K562 (cell line): Measurements from ENCODE around the gene KCNJ10. TPM values are rescaled to one million over a fixed set of nuclear protein-coding genes. Genes with fewer than 3 reads are reported as not detected.

Source experiments
- ATAC-seq: fragments of 200-7000 bp; cut with Tn5 transposase; 3 replicates; pipeline ENCODE4 v1.9.1; 2020; ENCODE audit warnings: moderate library complexity
- BruUV-seq: library from RNA; stranded (reverse); fragments of 400-500 nt; replicated peaks from 2 replicates; lab custom pipeline; 2021; lab: Mats Ljungman, UMichigan
- CTCF ChIA-PET: fragments of 300-600 bp; formaldehyde crosslinking; extraction: SDS; loops from one replicate; lab custom pipeline; 2021; ENCODE audit warnings: low intra/inter-chr PET ratio; lab: Yijun Ruan, JAX
- POLR2A ChIA-PET: fragments of 300-600, 350-650 bp; sonication (Branson Sonifier 250); formaldehyde crosslinking; extraction: SDS; loops from one replicate; lab custom pipeline; 2021; ENCODE audit warnings: antibody characterized with exemption, inconsistent platforms; lab: Yijun Ruan, JAX
- DNase-seq, 4 experiments: peaks; one replicate each; pipeline versions ENCODE4 v3.0.0 to v3.0.0-alpha.2; 2011 to 2018; ENCODE audit warnings: low spot score in 3 of 4, mixed read lengths in 3 of 4; ENCODE audit errors: extremely low read depth in 1 of 4
- FAIRE-seq: peaks from 2 replicates; lab custom pipeline; 2011; peaks lifted over from hg19 to GRCh38; lab: Jason Lieb, UNC
- H2AFZ ChIP-seq: 2 replicates; pipeline ENCODE4 v1.6.0; 2011; ENCODE audit warnings: low read depth, low read length, control low read depth, inconsistent platforms
- H3K27ac ChIP-seq: fragments of 200-600 bp; 3 replicates; pipeline ENCODE4 v1.8.0; 2011; ENCODE audit warnings: low read depth, mild to moderate bottlenecking, control low read depth, inconsistent platforms, low read length, moderate library complexity, mixed read lengths; ENCODE audit errors: extremely low read depth
- H3K27me3 ChIP-seq, 2 experiments: fragments of 300-600 bp in 1 of 2; 2 replicates in 1 of 2; 3 replicates in 1 of 2; pipeline versions ENCODE4 v1.6.0 to v1.8.0; 2011; ENCODE audit warnings: inconsistent platforms in 2 of 2, low read length in 2 of 2, mild to moderate bottlenecking in 1 of 2, mixed read lengths in 1 of 2, moderate library complexity in 1 of 2; ENCODE audit not compliant: control insufficient read depth in 2 of 2, insufficient read depth in 2 of 2
- H3K36me3 ChIP-seq: fragments of 300-600 bp; 3 replicates; pipeline ENCODE4 v1.8.0; 2011; ENCODE audit warnings: mild to moderate bottlenecking, low read length, inconsistent platforms; ENCODE audit not compliant: control insufficient read depth, insufficient read depth
- H3K4me1 ChIP-seq, 2 experiments: fragments of 200-600 bp in 1 of 2; replicated peaks in 1 of 2; 2 replicates in 1 of 2; 3 replicates in 1 of 2; pipeline versions ENCODE4 v1.5.1 to v1.8.0; 2011; ENCODE audit warnings: inconsistent platforms in 2 of 2, low read length in 2 of 2, mild to moderate bottlenecking in 1 of 2, mixed read lengths in 1 of 2, moderate library complexity in 1 of 2; ENCODE audit not compliant: control insufficient read depth in 2 of 2, insufficient read depth in 2 of 2
- H3K4me2 ChIP-seq: 2 replicates; pipeline ENCODE4 v1.6.1; 2011; ENCODE audit warnings: low read length, control low read depth, inconsistent platforms, mixed read lengths; ENCODE audit not compliant: insufficient read depth
- H3K4me3 ChIP-seq: fragments of 200-600 bp; sonication (generic), shearing (Covaris generic); 2 replicates; pipeline ENCODE4 v1.5.1; 2016; ENCODE audit warnings: control low read depth, inconsistent platforms
- H3K79me2 ChIP-seq: fragments of 200-600 bp; 3 replicates; pipeline ENCODE4 v1.8.0; 2011; ENCODE audit warnings: low read length, inconsistent platforms; ENCODE audit not compliant: control insufficient read depth, insufficient read depth
- H3K9ac ChIP-seq, 2 experiments: 2 replicates each; pipeline versions ENCODE4 v1.6.0 to v1.6.1; 2011; ENCODE audit warnings: low read depth in 2 of 2, low read length in 2 of 2, control low read depth in 1 of 2, inconsistent platforms in 1 of 2, mild to moderate bottlenecking in 1 of 2, mixed read lengths in 1 of 2; ENCODE audit not compliant: insufficient read depth in 1 of 2
- H3K9me1 ChIP-seq: one replicate; pipeline ENCODE4 v1.6.0; 2011; ENCODE audit warnings: inconsistent platforms, mild to moderate bottlenecking, low read length, moderate library complexity; ENCODE audit not compliant: control insufficient read depth, insufficient read depth
- H3K9me3 ChIP-seq: replicated peaks from 2 replicates; pipeline ENCODE4 v1.5.1; 2011; ENCODE audit warnings: low read depth, low read length, inconsistent platforms; ENCODE audit not compliant: control insufficient read depth, insufficient read depth
- H4K20me1 ChIP-seq: replicated peaks from 2 replicates; pipeline ENCODE4 v1.6.1; 2011; ENCODE audit warnings: low read length, inconsistent platforms, mixed read lengths; ENCODE audit not compliant: control insufficient read depth, insufficient read depth
- ATF1 ChIP-seq, 2 experiments: fragments of 450-650 bp in 1 of 2; IDR thresholded peaks; 2 replicates each; pipeline ENCODE4 v1.6.1; 2016; ENCODE audit warnings: missing compliant biosample characterization in 1 of 2, missing genetic modification characterization in 1 of 2
- FOXJ3 ChIP-seq: sonication (generic); formaldehyde crosslinking; IDR thresholded peaks from 2 replicates; pipeline ENCODE4 v1.4.0; 2020; ENCODE audit warnings: mild to moderate bottlenecking, missing genetic modification reagents
- PML ChIP-seq: IDR thresholded peaks from 2 replicates; pipeline ENCODE4 v1.6.1; 2012; ENCODE audit warnings: low read length, inconsistent platforms
- PPARD ChIP-seq: fragments of 250-450 bp; sonication (Bioruptor Pico); IDR thresholded peaks from 2 replicates; pipeline ENCODE4 v1.8.0; 2022; ENCODE audit warnings: inconsistent platforms, mild to moderate bottlenecking, moderate library complexity
- ZNF766 ChIP-seq: fragments of 200-800 bp; sonication (Bioruptor generic); conservative IDR thresholded peaks from 2 replicates; pipeline ENCODE4 v1.6.1; 2016; ENCODE audit warnings: missing genetic modification characterization, missing compliant biosample characterization
- in situ Hi-C: fragments of 300-500 bp; cut with MboI; formaldehyde crosslinking; loops from 4 replicates; pipeline ENCODE4 v1.15.0; 2018; ENCODE audit warnings: inconsistent platforms, mixed read lengths
- intact Hi-C: fragments of 100-400 bp; cut with micrococcal nuclease; formaldehyde crosslinking; loops from 2 replicates; pipeline ENCODE4 v1.14.2; 2022
- polyA plus RNA-seq, 8 experiments: library from polyadenylated mRNA; depleted of rRNA in 4 of 8; stranded (reverse) in 5 of 8; unstranded in 3 of 8; fragments of >200 nt; fragmentation: Nextera tagmentation in 2 of 8; fragmentation: Illumina TruSeq in 1 of 8; extraction: Ambion mirVana in 2 of 8; extraction: Trizol in 1 of 8; gene quantifications; 2 replicates each; pipeline versions ENCODE4 v1.2.1 to v1.2.3, GENCODE V29; 2011 to 2014; ENCODE audit warnings: inconsistent platforms in 1 of 8, missing spikeins in 1 of 8
- total RNA-seq, 7 experiments: library from RNA; depleted of rRNA in 6 of 7; stranded (reverse); fragments of >200 nt in 6 of 7; fragmentation: Illumina TruSeq in 2 of 7; extraction: Trizol in 2 of 7; gene quantifications; 2 replicates each; pipeline versions ENCODE4 v1.2.1 to v1.2.3, GENCODE V29; 2011 to 2021; ENCODE audit warnings: low replicate concordance in 1 of 7
- TF ChIP-seq, protein P1 (sequence below): IDR thresholded peaks from 2 replicates; pipeline ENCODE4 v1.6.1; 2011; ENCODE audit not compliant: insufficient read length; ENCODE audit errors: extremely low read depth
- TF ChIP-seq, protein P2 (sequence below): sonication (generic); formaldehyde crosslinking; IDR thresholded peaks from 2 replicates; pipeline ENCODE4 v1.9.0; 2022; ENCODE audit warnings: mild to moderate bottlenecking, missing genetic modification reagents
- TF ChIP-seq, protein P3 (sequence below): sonication (generic); formaldehyde crosslinking; IDR thresholded peaks from 2 replicates; pipeline ENCODE4 v1.8.1; 2022; ENCODE audit warnings: missing genetic modification reagents

KCNJ10 gene
- total and polyA plus RNA-seq, 9 of the 15 experiments (the other 6 are each of a cell fraction or from before 2014, with no cell fraction given) = 0.06 to 0.11 TPM; not detected in 7

DNA sequence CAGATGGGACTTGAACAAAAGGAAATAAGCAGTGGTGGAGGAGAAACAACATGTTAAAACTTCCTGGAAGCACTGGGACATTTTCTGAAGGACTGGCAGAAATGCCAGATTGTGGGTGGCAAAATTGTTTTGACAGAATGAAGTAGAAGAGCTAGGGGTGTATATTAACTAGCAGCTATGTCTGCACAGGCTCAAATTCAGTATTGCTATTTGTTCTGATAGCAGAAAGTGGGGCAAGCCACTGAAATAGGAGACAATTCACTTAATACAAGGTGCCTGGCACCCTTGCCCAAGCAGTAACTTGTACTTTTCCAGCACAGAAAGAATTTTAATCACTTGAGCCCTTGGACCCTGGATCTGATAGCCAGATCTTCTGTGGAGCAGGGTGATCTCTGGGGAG is 26.4 kb downstream of the KCNJ10 start:
- ChIA-PET CTCF (no interaction called here), POLR2A (interaction anchor here (4.5 kb wide), 1 partner anchor 12 kb away, joined by 22 read pairs; the partner anchor contains the start of gene PIGM)
- intact Hi-C loops (no loop called here), in situ Hi-C loops (no loop called here)
- Histone ChIP-seq H3K79me2 (no peaks in the 10 kb centered on the region), H3K9ac (no peak overlapping the region), H3K9me1 (no peaks in the 10 kb centered on the region), H3K9me3 (no peaks in the 10 kb centered on the region), H3K27me3 (peaks cover 19 to 20% of the 10 kb centered on the region in 2 experiments), H3K4me3 (no peak overlapping the region), H3K4me1 (peaks cover 11 to 20% of the 10 kb centered on the region in 2 experiments; a peak in 4 of 5 replicates), H3K4me2 (no peak overlapping the region), H3K27ac (no peak overlapping the region), H2AFZ (no peak overlapping the region), H3K36me3 (no peaks in the 10 kb centered on the region), H4K20me1 (peaks cover 10% of the 10 kb centered on the region; the same call in 1 of the 2 replicates)
- FAIRE-seq (no peak), ATAC-seq (no peak), DNase-seq (no peak)
- TF ChIP-seq, protein P1, sequence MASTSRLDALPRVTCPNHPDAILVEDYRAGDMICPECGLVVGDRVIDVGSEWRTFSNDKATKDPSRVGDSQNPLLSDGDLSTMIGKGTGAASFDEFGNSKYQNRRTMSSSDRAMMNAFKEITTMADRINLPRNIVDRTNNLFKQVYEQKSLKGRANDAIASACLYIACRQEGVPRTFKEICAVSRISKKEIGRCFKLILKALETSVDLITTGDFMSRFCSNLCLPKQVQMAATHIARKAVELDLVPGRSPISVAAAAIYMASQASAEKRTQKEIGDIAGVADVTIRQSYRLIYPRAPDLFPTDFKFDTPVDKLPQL = no peak
- TF ChIP-seq ZNF766 = no peak
- TF ChIP-seq, protein P2, sequence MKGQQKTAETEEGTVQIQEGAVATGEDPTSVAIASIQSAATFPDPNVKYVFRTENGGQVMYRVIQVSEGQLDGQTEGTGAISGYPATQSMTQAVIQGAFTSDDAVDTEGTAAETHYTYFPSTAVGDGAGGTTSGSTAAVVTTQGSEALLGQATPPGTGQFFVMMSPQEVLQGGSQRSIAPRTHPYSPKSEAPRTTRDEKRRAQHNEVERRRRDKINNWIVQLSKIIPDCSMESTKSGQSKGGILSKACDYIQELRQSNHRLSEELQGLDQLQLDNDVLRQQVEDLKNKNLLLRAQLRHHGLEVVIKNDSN (CRISPR knock-in tag) = no peak
- TF ChIP-seq FOXJ3 (CRISPR knock-in tag) = no peak
- TF ChIP-seq PML = no peak
- no peak for TF ChIP-seq ATF1 (CRISPR knock-in tag; IDR thresholded peaks at IDR 0.05)
- TF ChIP-seq ATF1 (tag; IDR thresholded peaks at IDR 0.05) = no peak
- no peak for TF ChIP-seq PPARD (CRISPR knock-in tag)
- TF ChIP-seq, protein P3, sequence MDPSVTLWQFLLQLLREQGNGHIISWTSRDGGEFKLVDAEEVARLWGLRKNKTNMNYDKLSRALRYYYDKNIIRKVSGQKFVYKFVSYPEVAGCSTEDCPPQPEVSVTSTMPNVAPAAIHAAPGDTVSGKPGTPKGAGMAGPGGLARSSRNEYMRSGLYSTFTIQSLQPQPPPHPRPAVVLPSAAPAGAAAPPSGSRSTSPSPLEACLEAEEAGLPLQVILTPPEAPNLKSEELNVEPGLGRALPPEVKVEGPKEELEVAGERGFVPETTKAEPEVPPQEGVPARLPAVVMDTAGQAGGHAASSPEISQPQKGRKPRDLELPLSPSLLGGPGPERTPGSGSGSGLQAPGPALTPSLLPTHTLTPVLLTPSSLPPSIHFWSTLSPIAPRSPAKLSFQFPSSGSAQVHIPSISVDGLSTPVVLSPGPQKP = no peak
- BruUV-seq = no TSS peak
